Fibroblast of lung (primary cell): Measurements from ENCODE around the gene AGXT.

Source experiments
- CTCF ChIP-seq, 2 donors: IDR thresholded peaks in 1 of 2; conservative IDR thresholded peaks in 1 of 2; 1 replicate in 1 of 2; 2 replicates in 1 of 2; pipeline ENCODE4 v1.5.1; 2011 to 2012; ENCODE audit warnings: low read length in 2 of 2, control low read depth in 1 of 2, inconsistent platforms in 1 of 2, low read depth in 1 of 2, mild to moderate bottlenecking in 1 of 2
- EZH2 ChIP-seq: IDR thresholded peaks from 2 replicates; pipeline ENCODE4 v1.5.1; 2012; ENCODE audit warnings: low read length, control low read depth, mild to moderate bottlenecking; ENCODE audit errors: missing control alignments

DNA sequence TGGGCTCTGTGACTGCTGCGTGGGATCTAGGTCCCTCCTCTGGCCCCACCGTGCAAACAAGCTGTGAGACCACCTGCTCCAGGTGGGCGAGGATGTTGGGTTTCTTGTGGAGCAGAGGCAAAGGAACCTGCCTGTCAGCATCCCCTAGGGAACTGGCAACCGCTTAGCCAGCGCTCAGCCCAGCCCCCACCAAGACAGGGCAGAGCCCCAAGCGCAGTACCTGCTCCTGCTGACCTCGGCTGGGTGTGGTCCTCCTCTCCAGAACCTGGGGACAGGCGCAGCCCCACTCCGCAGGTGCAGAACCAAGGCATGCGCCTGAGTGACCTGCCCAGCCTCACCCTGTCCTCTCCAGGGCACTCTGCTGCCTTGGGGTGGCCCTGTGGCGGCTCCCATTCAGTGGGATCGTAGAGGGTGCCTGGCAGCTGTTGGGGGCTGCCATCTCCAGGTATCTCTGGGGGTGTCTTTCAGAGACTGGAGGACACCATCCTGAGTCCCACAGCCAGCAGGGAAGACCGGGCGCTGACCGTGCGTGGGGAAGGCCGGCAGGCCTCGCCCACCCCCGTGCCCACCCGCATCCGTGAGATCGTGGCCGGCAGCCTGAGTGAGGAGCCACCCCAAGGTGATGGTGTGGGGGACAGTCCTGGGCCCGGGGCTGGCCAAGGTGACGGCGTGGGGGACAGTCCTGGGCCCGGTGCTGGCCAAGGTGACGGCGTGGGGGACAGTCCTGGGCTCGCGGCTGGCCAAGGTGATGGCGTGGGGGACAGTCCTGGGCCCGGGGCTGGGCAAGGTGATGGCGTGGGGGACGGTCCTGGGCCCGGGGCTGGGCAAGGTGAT is 49.9 kb downstream of the AGXT start:
- TF ChIP-seq CTCF (conservative IDR thresholded peaks at IDR 0.05 in 1 of 2, IDR thresholded peaks at IDR 0.05 in 1 of 2; ENCODE audit: low read depth in 1 of 2, low read length in 2 of 2), result no peak
- no peak for TF ChIP-seq EZH2
